Ovary (tissue), 9 donors: ENCODE measurements around the gene C7orf25. TPM values are rescaled to one million over a fixed set of nuclear protein-coding genes. Genes with fewer than 3 reads are reported as not detected.

Experiments used
- DNase-seq, 5 donors: peaks; one replicate each; pipeline ENCODE4 v3.0.0-alpha.2; 2019 to 2020
- H3K27ac ChIP-seq, 2 donors: fragments of 200-600 bp; one replicate each; pipeline versions ENCODE4 v1.5.1 to v1.8.0; 2019 to 2022
- H3K27me3 ChIP-seq: fragments of 200-600 bp; one replicate; pipeline ENCODE4 v1.8.0; 2022
- H3K36me3 ChIP-seq: fragments of 200-600 bp; sonication (generic); one replicate; pipeline ENCODE4 v1.5.1; 2019
- H3K4me1 ChIP-seq: one replicate; pipeline ENCODE4 v1.8.1; 2013; ENCODE audit warnings: mild to moderate bottlenecking, moderate library complexity; ENCODE audit not compliant: insufficient read depth
- H3K4me3 ChIP-seq: fragments of 200-600 bp; sonication (generic); one replicate; pipeline ENCODE4 v1.5.1; 2017
- H3K9me3 ChIP-seq, 2 donors: fragments of 200-600 bp in 1 of 2; sonication (generic) in 1 of 2; one replicate each; pipeline versions ENCODE4 v1.5.1 to v1.8.1; 2013 to 2019; ENCODE audit warnings: mild to moderate bottlenecking in 1 of 2, moderate library complexity in 1 of 2
- CTCF ChIP-seq, 3 donors: fragments of 450-650 bp in 2 of 3; fragments of 200-600 bp in 1 of 3; IDR thresholded peaks; one replicate each; pipeline versions ENCODE4 v1.5.1 to v1.8.0; 2016 to 2022; ENCODE audit warnings: antibody characterized with exemption in 3 of 3, mild to moderate bottlenecking in 1 of 3
- EP300 ChIP-seq: sonication (generic); formaldehyde crosslinking; IDR thresholded peaks from one replicate; pipeline ENCODE4 v1.6.1; 2017; ENCODE audit warnings: antibody characterized with exemption
- POLR2A ChIP-seq: fragments of 450-650 bp; IDR thresholded peaks from one replicate; pipeline ENCODE4 v1.6.1; 2017; ENCODE audit warnings: antibody characterized with exemption, mild to moderate bottlenecking, moderate library complexity
- whole genome bisulfite sequencing, 3 donors: extraction: QIAGEN DNeasy Blood & Tissue Kit in 1 of 3; methylation state at CpG; one replicate each; pipeline versions ENCODE4 v1.1.5 to v1.1.7; 2013 to 2017; 5-methylcytosine and 5-hydroxymethylcytosine counted together
- intact Hi-C, 4 donors: fragments of 100-400 bp; cut with DNase I; formaldehyde crosslinking; loops; one replicate each; pipeline versions ENCODE4 v1.11.0 to v1.15.1; 2022 to 2023
- polyA plus RNA-seq, 2 donors: library from polyadenylated mRNA; stranded (reverse); fragments of 200-250 nt in 1 of 2; fragments of 350-450 nt in 1 of 2; fragmentation: Illumina TruSeq in 1 of 2; extraction: RNeasy Lipid Tissue Mini Kit (QIAGEN cat#74804) in 1 of 2; gene quantifications; one replicate each; pipeline ENCODE4 v1.2.3, GENCODE V29; 2013 to 2014
- total RNA-seq, 7 donors: library from RNA; depleted of rRNA in 2 of 7; stranded (reverse); fragments of >200 nt in 2 of 7; fragmentation: NEBNext Ultra II Directional in 3 of 7; extraction: Animal tissue kit (Norgen Biotek cat#: 25700) in 3 of 7; gene quantifications; one replicate each; pipeline versions ENCODE4 v1.1.0 to v1.2.4, GENCODE V29; 2016 to 2023
- donor health status: DM: no; HTN: no; CAD: no; lungs with moderate emphysema.
- donor health status: DM: no; HTN: no; CAD: no.
- donor health status: Bipolar disorder and iron deficiency.
- donor health status: DM: yes; HTN: yes; CAD: no.
- donor health status: DM: no; HTN: no; CAD: no.
- donor health status: DM: yes; HTN: yes; CAD: no.

C7orf25 gene
- total and polyA plus RNA-seq, 9 donors = 2.4 to 11.2 (median 7.5) TPM

DNA sequence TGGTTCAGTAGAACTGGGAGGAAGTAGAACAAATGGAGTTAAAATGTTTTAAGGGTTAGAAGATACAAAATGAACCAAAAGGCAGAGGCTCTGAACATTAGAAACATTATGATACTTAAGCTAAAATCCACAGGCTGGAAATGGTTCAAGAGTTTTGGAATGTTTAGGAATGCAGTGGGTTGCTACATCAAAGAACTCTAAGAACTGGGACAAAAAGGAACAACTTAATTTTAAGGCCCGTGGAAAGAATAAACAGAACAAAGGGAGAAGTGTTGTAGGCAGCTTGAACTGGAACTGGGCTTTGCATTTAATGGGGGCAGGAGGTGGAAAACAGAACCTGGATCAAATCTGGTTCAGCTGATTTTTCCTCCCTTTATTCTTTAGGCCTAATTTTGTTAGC lies 3.5 kb upstream of the C7orf25 start:
- intact Hi-C loops = no loop called here

GRCh38 chr7:42914421-42915045 lies 2.7 kb upstream of the C7orf25 start:
- H3K36me3 ChIP-seq = no peaks in the 10 kb centered on the region
- 22 to 29% (median 29%) methylated on average over 5 of the region's 5 CpGs for WGBS, 3 donors
- peak overlapping the region in 1 of 2 donors; percentile 65 for H3K27ac ChIP-seq
- peaks cover 13% of the 10 kb centered on the region for H3K4me1 ChIP-seq
- H3K4me3 ChIP-seq = no peak overlapping the region
- TF ChIP-seq EP300 = no peak
- TF ChIP-seq POLR2A = no peak
- TF ChIP-seq CTCF (IDR thresholded peaks at IDR 0.05) = no peak
- peak in 1 of 5 donors; percentile 35 for DNase-seq
- H3K9me3 ChIP-seq = no peaks in the 10 kb centered on the region
- H3K27me3 ChIP-seq = no peaks in the 10 kb centered on the region
- intact Hi-C loops = no loop called here

More for the DNA sequence above, 3.5 kb upstream of the C7orf25 start:
- H3K27ac ChIP-seq = no peak overlapping the region
- TF ChIP-seq POLR2A (no peak), EP300 (no peak), CTCF (IDR thresholded peaks at IDR 0.05) (no peak)
- H3K9me3 ChIP-seq = no peaks in the 10 kb centered on the region
- no peaks in the 10 kb centered on the region for H3K27me3 ChIP-seq
- H3K36me3 ChIP-seq = no peaks in the 10 kb centered on the region
- H3K4me1 ChIP-seq = peaks cover 13% of the 10 kb centered on the region
- no peak for DNase-seq
- WGBS, 3 donors = 5 to 9% (median 7%) methylated on average over 1 of the region's 1 CpG
- no peak overlapping the region for H3K4me3 ChIP-seq

DNA sequence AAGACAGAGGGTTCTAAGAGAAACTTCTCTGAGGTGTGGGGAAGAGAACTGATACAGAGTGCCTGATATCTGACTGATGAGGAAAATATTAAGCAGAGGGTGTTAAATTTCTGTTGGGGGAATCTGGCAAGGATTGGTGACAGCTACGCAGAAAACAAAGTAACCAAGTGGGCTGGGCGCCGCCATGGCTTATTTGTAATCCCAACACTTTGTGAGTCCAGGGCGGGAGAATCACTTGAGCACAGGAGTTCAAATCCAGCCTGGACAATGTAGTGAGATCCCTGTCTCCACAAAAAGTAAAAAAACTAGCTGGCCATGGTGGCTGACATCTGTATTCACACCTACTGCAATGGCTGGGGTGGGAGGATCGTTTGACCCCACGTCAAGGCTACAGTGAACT lies 2.1 kb upstream of the C7orf25 start:
- Histone ChIP-seq H3K4me1 (peaks cover 13% of the 10 kb centered on the region), H3K27ac (peak overlapping the region in 1 of 2 donors; percentile 65), H3K9me3 (no peaks in the 10 kb centered on the region), H3K36me3 (no peaks in the 10 kb centered on the region), H3K4me3 (no peak overlapping the region), H3K27me3 (no peaks in the 10 kb centered on the region)
- peak in 2 of 5 donors; percentile 40 to 57 for DNase-seq
- WGBS, 3 donors = 13 to 19% (median 18%) methylated on average over 6 of the region's 6 CpGs
- TF ChIP-seq CTCF (IDR thresholded peaks at IDR 0.05) = no peak
- no peak for TF ChIP-seq EP300
- no peak for TF ChIP-seq POLR2A
- intact Hi-C loops = no loop called here

DNA sequence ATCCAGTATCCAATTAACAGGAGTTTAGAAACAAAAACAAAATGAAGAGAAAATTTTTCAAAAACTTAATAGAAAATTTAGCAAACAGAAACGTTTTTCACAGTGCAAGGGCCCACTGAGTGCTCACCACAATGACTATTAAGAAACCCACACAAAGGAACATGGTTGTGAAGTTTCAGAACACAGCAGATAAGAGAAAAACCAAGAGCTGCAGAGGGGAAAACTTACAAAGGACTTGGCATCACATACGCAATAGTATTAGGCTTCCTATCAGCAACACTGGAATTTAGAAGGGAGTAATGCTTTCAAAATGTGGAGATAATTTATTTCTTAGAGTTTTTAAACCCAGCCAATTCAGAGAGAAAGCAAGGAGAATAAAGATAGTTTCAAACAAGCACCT lies 1.7 kb upstream of the C7orf25 start:
- no peak overlapping the region for H3K4me3 ChIP-seq
- H3K9me3 ChIP-seq = no peaks in the 10 kb centered on the region
- intact Hi-C loops = no loop called here
- no peak for DNase-seq
- WGBS, 3 donors = 6 to 18% (median 7%) methylated on average over 2 of the region's 2 CpGs
- H3K36me3 ChIP-seq = no peaks in the 10 kb centered on the region
- no peaks in the 10 kb centered on the region for H3K27me3 ChIP-seq
- no peak for TF ChIP-seq EP300
- TF ChIP-seq CTCF (IDR thresholded peaks at IDR 0.05) = no peak
- no peak for TF ChIP-seq POLR2A
- peaks cover 13% of the 10 kb centered on the region for H3K4me1 ChIP-seq
- peak overlapping the region in 1 of 2 donors; percentile 65 for H3K27ac ChIP-seq
